Suprapubic skin (tissue), 4 donors: ENCODE results near the gene SGPL1.

ENCODE experiments used
- CTCF ChIP-seq, 2 donors: fragments of 200-600 bp in 1 of 2; fragments of 450-650 bp in 1 of 2; sonication (generic) in 1 of 2; IDR thresholded peaks; one replicate each; pipeline ENCODE4 v1.5.1; 2016 to 2019; ENCODE audit warnings: antibody characterized with exemption in 2 of 2, mild to moderate bottlenecking in 1 of 2, moderate library complexity in 1 of 2
- EP300 ChIP-seq: sonication (generic); formaldehyde crosslinking; IDR thresholded peaks from one replicate; pipeline ENCODE4 v1.6.1; 2017; ENCODE audit warnings: antibody characterized with exemption
- POLR2A ChIP-seq, 2 donors: fragments of 450-650 bp; IDR thresholded peaks; one replicate each; pipeline ENCODE4 v1.6.1; 2017; ENCODE audit warnings: antibody characterized with exemption in 2 of 2, mild to moderate bottlenecking in 2 of 2, moderate library complexity in 2 of 2
- POLR2AphosphoS5 ChIP-seq, 3 donors: sonication (generic); formaldehyde crosslinking; IDR thresholded peaks; one replicate each; pipeline ENCODE4 v1.6.1; 2017; ENCODE audit warnings: antibody characterized with exemption in 3 of 3

DNA sequence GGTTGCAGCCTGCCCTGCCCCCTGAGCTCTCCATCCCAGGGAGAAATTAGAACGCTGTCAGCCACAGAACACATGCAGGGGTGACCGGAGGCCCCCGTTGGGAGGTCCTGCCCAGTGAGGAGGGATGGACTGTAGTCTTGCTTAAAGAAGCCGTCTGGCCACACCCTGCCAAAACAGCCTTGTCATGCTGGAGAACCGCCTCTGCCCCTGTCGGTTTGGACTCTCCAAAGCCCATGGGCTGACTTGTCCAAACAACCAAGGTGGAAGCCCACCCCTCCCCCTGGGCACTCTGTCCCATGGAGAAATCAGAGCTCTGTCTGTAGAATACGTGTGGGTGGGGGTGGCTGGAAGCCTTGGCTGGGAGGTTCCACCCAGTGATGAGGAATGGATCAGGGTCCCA lies 17.9 kb upstream of the SGPL1 start:
- TF ChIP-seq POLR2A (IDR thresholded peaks at IDR 0.05) (no peak), CTCF (IDR thresholded peaks at IDR 0.05) (no peak), POLR2AphosphoS5 (IDR thresholded peaks at IDR 0.05) (no peak), EP300 (no peak)
